B cell (primary cell): ENCODE data around the gene SERPINA4.
"Not testable (repeated sequence)": the region's sequence is repeated elsewhere in the genome, so short reads cannot be mapped to it uniquely, and the experiment has no call there.

Experiments
- CTCF ChIP-seq: fragments of 200-600 bp; IDR thresholded peaks from one replicate; pipeline ENCODE4 v1.8.0; 2022; ENCODE audit warnings: antibody characterized with exemption, mild to moderate bottlenecking
- EZH2 ChIP-seq: IDR thresholded peaks from 2 replicates; pipeline ENCODE4 v1.6.1; 2012; ENCODE audit warnings: borderline replicate concordance, low read depth, mild to moderate bottlenecking, moderate library complexity, low read length; ENCODE audit not compliant: insufficient read depth, poor library complexity, severe bottlenecking

DNA sequence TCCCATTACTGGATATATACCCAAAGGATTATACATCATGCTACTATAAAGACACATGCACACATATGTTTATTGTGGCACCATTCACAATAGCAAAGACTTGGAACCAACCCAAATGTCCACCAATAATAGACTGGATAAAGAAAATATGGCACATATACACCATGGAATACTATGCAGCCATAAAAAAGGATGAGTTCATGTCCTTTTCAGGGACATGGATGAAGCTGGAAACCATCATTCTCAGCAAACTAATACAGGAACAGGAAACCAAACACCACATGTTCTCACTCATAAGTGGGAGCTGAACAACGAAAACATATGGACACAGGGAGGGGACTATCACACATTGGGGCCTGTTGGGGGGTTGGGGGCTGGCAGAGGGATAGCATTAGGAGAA lies 47.7 kb downstream of the SERPINA4 start:
- TF ChIP-seq CTCF, EZH2: not testable (repeated sequence)
